Kidney (tissue), 14 donors: ENCODE measurements around the gene PNMA1. TPM values are rescaled to one million over a fixed set of nuclear protein-coding genes. Genes with fewer than 3 reads are reported as not detected.

Source experiments
- DNase-seq, 5 donors: peaks; one replicate each; pipeline ENCODE4 v3.0.0-alpha.2; 2013 to 2020
- FAIRE-seq: peaks from 2 replicates; lab custom pipeline; 2012; peaks lifted over from hg19 to GRCh38; lab: Jason Lieb, UNC
- H3K27ac ChIP-seq, 2 donors: one replicate each; pipeline ENCODE4 v1.7.0; 2013; ENCODE audit warnings: low read depth in 2 of 2, low read length in 2 of 2, inconsistent platforms in 1 of 2
- H3K27me3 ChIP-seq: one replicate; pipeline ENCODE4 v1.7.1; 2013; ENCODE audit warnings: low read length, inconsistent platforms; ENCODE audit not compliant: control insufficient read depth, insufficient read depth
- H3K36me3 ChIP-seq, 3 donors: one replicate each; pipeline versions ENCODE4 v1.7.0 to v1.7.1; 2013; ENCODE audit warnings: low read length in 3 of 3, control low read depth in 1 of 3, inconsistent platforms in 1 of 3; ENCODE audit not compliant: insufficient read depth in 3 of 3, control insufficient read depth in 2 of 3
- H3K4me1 ChIP-seq, 3 donors: one replicate each; pipeline versions ENCODE4 v1.7.0 to v1.7.1; 2013; ENCODE audit warnings: low read length in 3 of 3, inconsistent platforms in 1 of 3, low read depth in 1 of 3; ENCODE audit not compliant: control insufficient read depth in 2 of 3, insufficient read depth in 2 of 3
- H3K4me3 ChIP-seq, 3 donors: one replicate each; pipeline versions ENCODE4 v1.7.0 to v1.8.1; 2013; ENCODE audit warnings: low read length in 3 of 3, control low read depth in 1 of 3, inconsistent platforms in 1 of 3
- H3K9ac ChIP-seq, 3 donors: one replicate each; pipeline versions ENCODE4 v1.7.0 to v1.7.1; 2013; ENCODE audit warnings: low read length in 3 of 3, control low read depth in 1 of 3, inconsistent platforms in 1 of 3
- H3K9me3 ChIP-seq, 3 donors: one replicate each; pipeline versions ENCODE4 v1.7.0 to v1.7.1; 2013; ENCODE audit warnings: low read length in 3 of 3, control low read depth in 1 of 3, inconsistent platforms in 1 of 3; ENCODE audit not compliant: control insufficient read depth in 2 of 3, insufficient read depth in 1 of 3
- intact Hi-C: fragments of 100-400 bp; cut with DNase I; formaldehyde crosslinking; loops from one replicate; pipeline ENCODE4 v1.11.1; 2022
- polyA plus RNA-seq: library from polyadenylated mRNA; stranded (reverse); fragments of 350-450 nt; fragmentation: Illumina TruSeq; extraction: RNeasy Lipid Tissue Mini Kit (QIAGEN cat#74804); gene quantifications from one replicate; pipeline ENCODE4 v1.2.3, GENCODE V29; 2014; ENCODE audit warnings: low read depth, low replicate concordance; ENCODE audit not compliant: insufficient read depth
- total RNA-seq: library from RNA; stranded (reverse); fragmentation: NEBNext Ultra II Directional; extraction: Animal tissue kit (Norgen Biotek cat#: 25700); gene quantifications from one replicate; pipeline ENCODE4 v1.2.1, GENCODE V29; 2021
- TF ChIP-seq, protein P1 (sequence below): IDR thresholded peaks from 3 replicates; pipeline ENCODE4 v1.5.1; 2012; ENCODE audit warnings: mild to moderate bottlenecking, moderate library complexity, borderline replicate concordance; ENCODE audit not compliant: insufficient read depth; ENCODE audit errors: extremely low read depth
- donor health status: control.
- donor health status: control.
- donor health status: control.
- donor health status: control.
- donor health status: control.
- donor health status: DM: yes; HTN: yes; CAD: no.
- donor health status: Normal renal cell carcinoma (clear cell type).

PNMA1 gene
- total and polyA plus RNA-seq, 2 donors from 2014 or later, result 34.6 to 53.1 TPM

DNA sequence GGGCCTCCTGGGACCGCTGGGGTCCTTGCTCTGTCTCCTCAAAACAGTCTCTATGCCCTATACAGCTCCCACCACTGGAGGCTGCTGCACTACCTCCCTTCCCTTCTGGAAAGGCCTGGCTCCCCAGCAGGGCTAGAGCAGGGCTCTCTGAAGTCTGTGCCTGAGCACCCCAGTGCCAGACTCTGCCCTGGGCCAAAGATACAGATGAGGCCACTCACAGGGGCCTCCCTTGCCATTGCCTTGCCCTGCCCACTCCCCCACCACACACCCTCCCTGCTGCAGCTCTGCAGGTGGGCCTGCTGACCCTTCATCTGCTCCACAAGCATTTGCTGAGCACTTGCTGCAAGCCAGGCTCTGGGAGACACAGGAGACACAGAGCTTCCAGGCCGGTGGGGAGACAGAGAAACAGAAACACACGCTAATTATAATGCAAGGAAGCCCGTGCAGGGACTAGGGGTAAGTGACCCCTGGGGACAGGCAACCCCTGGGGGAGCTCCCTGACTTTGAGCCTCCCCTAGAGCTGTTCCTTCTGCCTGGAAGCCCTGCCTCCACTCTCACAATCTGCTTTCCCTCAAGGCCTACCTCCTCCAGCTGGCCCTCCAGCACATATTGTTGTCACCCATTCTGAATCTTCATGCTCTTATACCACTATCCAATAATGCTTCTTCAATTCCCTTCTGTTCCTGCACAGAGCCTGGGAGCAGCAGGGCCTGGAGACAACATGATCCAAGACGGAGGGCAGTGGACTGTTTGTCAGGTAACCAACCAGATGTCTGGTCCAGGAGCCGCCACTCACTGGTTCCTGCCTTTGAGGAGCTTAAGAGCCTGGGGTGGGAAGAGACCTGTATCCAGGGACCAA, 32.6 kb upstream of the PNMA1 start:
- H3K4me3 ChIP-seq, result no peak overlapping the region
- TF ChIP-seq, protein P1, sequence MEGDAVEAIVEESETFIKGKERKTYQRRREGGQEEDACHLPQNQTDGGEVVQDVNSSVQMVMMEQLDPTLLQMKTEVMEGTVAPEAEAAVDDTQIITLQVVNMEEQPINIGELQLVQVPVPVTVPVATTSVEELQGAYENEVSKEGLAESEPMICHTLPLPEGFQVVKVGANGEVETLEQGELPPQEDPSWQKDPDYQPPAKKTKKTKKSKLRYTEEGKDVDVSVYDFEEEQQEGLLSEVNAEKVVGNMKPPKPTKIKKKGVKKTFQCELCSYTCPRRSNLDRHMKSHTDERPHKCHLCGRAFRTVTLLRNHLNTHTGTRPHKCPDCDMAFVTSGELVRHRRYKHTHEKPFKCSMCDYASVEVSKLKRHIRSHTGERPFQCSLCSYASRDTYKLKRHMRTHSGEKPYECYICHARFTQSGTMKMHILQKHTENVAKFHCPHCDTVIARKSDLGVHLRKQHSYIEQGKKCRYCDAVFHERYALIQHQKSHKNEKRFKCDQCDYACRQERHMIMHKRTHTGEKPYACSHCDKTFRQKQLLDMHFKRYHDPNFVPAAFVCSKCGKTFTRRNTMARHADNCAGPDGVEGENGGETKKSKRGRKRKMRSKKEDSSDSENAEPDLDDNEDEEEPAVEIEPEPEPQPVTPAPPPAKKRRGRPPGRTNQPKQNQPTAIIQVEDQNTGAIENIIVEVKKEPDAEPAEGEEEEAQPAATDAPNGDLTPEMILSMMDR, result no peak
- intact Hi-C loops, result no loop called here
- no peak for FAIRE-seq
- H3K9ac ChIP-seq, result peak overlapping the region in 1 of 3 donors; percentile 30
- peaks cover 18 to 77% (median 74%) of the 10 kb centered on the region in 3 donors for H3K4me1 ChIP-seq
- peak overlapping the region; percentile 29 to 34 for H3K27ac ChIP-seq
- no peaks in the 10 kb centered on the region for H3K36me3 ChIP-seq
- no peak for DNase-seq
- no peaks in the 10 kb centered on the region for H3K9me3 ChIP-seq
- no peaks in the 10 kb centered on the region for H3K27me3 ChIP-seq

DNA sequence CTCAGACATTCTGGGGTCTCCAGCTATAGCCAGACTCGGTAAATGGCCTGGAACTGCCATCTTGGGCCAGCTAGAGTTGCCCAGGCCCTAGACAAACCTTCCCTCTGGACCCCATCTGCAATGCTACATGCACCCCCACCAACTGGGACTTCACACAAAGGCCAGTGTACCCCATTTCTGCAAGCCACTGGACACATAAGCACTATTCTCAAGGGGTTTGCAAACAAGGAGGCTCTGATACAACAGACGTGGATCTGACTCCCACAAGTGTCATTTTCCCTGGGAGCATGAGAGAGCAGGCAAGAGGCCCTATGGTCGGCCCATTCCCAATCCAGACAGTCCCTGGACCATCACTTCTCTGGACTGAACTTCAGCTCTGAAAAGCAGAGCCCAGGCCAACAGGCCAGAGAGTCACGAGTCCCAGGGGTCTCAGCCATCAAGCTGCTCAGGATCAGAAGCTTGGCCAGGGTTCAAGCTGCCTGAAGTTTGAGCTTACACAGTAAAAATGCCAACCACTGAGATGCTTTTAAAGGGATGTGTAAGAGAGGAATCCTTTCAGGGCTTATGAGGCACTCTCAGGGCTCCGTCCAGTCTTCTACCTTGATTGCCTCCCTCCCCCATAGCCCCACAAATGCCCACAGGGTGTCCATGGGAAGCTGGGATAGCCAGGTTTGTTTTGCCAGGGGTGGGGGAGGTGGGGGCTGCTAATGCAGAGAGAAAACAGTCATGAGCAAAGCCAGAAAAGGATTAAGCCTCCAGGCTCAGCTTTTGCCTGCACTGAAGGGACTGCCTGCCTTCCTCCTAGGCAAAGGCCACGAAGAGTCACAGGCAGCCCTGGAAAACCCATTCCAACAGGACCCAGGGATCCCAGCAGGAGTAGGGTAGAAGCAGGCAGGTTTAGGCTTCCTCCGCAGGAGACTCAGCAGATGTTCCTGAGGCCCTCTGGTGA, 31.7 kb upstream of the PNMA1 start:
- H3K4me1 ChIP-seq, result peaks cover 18 to 80% (median 78%) of the 10 kb centered on the region in 3 donors
- peak overlapping the region in 1 of 3 donors; percentile 16 for H3K9ac ChIP-seq
- TF ChIP-seq, protein P1, result no peak
- H3K36me3 ChIP-seq, result no peaks in the 10 kb centered on the region
- H3K4me3 ChIP-seq, result no peak overlapping the region
- intact Hi-C loops, result no loop called here
- peak in 2 of 5 donors; percentile 61 to 72 for DNase-seq
- H3K27me3 ChIP-seq, result no peaks in the 10 kb centered on the region
- H3K27ac ChIP-seq, result peak overlapping the region; percentile 45 to 90
- no peak for FAIRE-seq
- H3K9me3 ChIP-seq, result no peaks in the 10 kb centered on the region

DNA sequence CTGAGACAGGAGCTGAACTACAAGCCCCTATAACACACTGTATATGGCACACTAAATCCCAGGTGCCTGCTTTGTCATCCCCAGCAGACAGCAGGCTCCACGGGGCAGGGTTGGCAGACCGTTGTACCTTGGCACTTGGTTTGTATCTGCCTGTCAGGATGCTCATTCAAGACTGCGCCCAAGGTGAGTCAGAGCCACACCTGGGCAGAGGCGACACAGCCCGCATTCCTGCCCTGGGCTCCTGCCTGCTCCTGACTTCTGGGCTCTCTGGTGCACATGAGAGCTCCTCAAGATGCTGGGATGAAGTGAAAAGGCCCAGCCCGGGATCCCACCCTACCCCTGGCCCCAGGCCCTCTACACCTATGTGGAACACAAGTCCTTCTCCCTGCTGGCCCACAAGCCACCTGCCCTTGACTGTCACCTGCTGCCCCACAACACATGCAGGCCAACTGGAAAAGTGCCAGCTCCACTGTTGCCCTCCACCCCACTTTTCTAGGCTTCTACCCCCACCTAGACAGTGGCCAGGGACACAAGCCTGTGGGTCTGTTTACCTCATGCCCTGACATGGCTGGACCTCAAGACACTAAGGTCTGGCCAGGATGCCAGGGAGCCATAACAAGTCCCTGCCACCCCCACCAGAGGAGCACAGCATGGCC, 30.8 kb upstream of the PNMA1 start:
- no peak overlapping the region for H3K9ac ChIP-seq
- DNase-seq, result peak in 1 of 5 donors; percentile 69
- TF ChIP-seq, protein P1, result no peak
- peak overlapping the region; percentile 45 to 90 for H3K27ac ChIP-seq
- H3K4me3 ChIP-seq, result no peak overlapping the region
- FAIRE-seq, result no peak
- no peaks in the 10 kb centered on the region for H3K36me3 ChIP-seq
- H3K4me1 ChIP-seq, result peaks cover 18 to 81% (median 80%) of the 10 kb centered on the region in 3 donors
- intact Hi-C loops, result no loop called here
- H3K9me3 ChIP-seq, result no peaks in the 10 kb centered on the region
- no peaks in the 10 kb centered on the region for H3K27me3 ChIP-seq
